Measurements from ENCODE around the gene EEF1AKMT4. TPM values are rescaled to one million over a fixed set of nuclear protein-coding genes. Genes with fewer than 3 reads are reported as not detected.
"Not testable (repeated sequence)": the region's sequence is repeated elsewhere in the genome, so short reads cannot be mapped to it uniquely, and the experiment has no call there.

EEF1AKMT4 gene
- total RNA-seq, 1 experiment from 2014 or later: 11.7 TPM

DNA sequence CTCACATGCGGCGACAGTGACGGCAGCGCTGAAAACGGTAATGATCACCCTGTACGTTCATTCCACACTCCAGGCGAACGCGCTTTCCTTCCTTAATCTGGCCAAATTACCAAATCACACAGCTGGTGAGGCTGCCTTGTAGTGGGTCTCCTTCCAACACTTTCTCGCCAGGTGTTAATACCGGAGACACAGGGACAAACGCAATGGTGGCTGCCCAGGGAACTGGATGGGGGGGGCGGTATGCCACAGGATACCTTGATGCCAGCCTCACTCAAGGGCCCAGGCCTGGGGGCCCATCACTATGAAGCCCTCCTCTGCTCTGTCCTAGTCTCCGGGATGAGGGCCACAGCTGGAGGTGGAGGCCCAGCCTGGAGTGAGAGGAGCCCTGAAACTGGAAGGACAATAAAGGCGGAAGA is 13.3 kb downstream of the EEF1AKMT4 start:
- Histone ChIP-seq H2AFZ (peak overlapping the region; percentile 96; the same call in 1 of the 2 replicates), H3K36me3 (ENCODE audit: low read depth) (no peaks in the 10 kb centered on the region), H3K9me2 (ENCODE audit: insufficient read depth) (no peaks in the 10 kb centered on the region), H3K27me3 (ENCODE audit: insufficient read depth, low read depth) (no peaks in the 10 kb centered on the region), H3K4me3 (peak overlapping the region; percentile 64), H3F3A (ENCODE audit: insufficient read depth, low read depth) (peaks cover 28% of the 10 kb centered on the region; the same call in 1 of the 2 replicates), H3K4me1 (replicated peaks; ENCODE audit: insufficient read depth) (peaks cover 15% of the 10 kb centered on the region; the same call in 1 of the 2 replicates), H3K9me3 (ENCODE audit: insufficient read depth, low read depth) (0 out of 2 replicates have a peak, but pooled peaks cover 3% of the 10 kb centered on the region), H3K4me2 (peak overlapping the region; percentile 94), H3K79me2 (ENCODE audit: low read depth) (peaks cover 7% of the 10 kb centered on the region; the same call in 1 of the 2 replicates), H4K20me1 (ENCODE audit: insufficient read depth) (no peaks in the 10 kb centered on the region), H3K27ac (no peak overlapping the region)
- no peak for TF ChIP-seq EZH2 (IDR thresholded peaks at IDR 0.05; ENCODE audit: low read depth)
- TF ChIP-seq, protein P1, sequence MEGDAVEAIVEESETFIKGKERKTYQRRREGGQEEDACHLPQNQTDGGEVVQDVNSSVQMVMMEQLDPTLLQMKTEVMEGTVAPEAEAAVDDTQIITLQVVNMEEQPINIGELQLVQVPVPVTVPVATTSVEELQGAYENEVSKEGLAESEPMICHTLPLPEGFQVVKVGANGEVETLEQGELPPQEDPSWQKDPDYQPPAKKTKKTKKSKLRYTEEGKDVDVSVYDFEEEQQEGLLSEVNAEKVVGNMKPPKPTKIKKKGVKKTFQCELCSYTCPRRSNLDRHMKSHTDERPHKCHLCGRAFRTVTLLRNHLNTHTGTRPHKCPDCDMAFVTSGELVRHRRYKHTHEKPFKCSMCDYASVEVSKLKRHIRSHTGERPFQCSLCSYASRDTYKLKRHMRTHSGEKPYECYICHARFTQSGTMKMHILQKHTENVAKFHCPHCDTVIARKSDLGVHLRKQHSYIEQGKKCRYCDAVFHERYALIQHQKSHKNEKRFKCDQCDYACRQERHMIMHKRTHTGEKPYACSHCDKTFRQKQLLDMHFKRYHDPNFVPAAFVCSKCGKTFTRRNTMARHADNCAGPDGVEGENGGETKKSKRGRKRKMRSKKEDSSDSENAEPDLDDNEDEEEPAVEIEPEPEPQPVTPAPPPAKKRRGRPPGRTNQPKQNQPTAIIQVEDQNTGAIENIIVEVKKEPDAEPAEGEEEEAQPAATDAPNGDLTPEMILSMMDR (conservative IDR thresholded peaks at IDR 0.05): no peak
- intact Hi-C loops (cut with micrococcal nuclease; ENCODE audit: unreplicated experiment): no loop called here
- DNase-seq: no peak
- no TSS peak for BruUV-seq (replicated peaks)
- POLR2A ChIA-PET (ENCODE audit: unreplicated experiment): interaction anchor here (0.6 to 0.7 kb wide), 2 partner anchors 13 to 17 kb away, joined by 13 to 22 read pairs; no protein-coding TSS in a partner anchor
- CTCF ChIA-PET: interaction anchor here (0.6 to 0.7 kb wide), 3 partner anchors 11 to 135 kb away, joined by 3 to 6 read pairs (median 6); no protein-coding TSS in a partner anchor

DNA sequence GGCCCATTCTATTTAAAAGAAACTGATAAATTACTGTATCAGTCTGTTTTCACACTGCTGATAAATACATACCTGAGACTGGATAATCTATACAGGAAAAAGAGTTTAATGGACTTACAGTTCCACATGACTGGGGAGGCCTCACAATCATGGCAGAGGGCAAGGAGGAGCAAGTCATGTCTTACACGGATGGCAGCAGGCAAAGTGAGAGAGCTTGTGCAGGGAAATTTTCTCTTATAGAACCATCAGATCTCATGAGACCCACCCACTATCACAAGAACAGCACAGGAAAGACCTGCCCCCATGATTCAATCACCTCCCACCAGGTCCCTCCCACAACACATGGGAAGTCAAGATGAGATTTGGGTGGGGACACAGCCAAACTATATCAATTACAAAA is 17.8 kb downstream of the EEF1AKMT4 start:
- H2AFZ ChIP-seq; DNase-seq; H4K20me1 ChIP-seq (ENCODE audit: insufficient read depth); H3K79me2 ChIP-seq (ENCODE audit: low read depth); BruUV-seq (replicated peaks); H3K4me3 ChIP-seq; H3K27me3 ChIP-seq (ENCODE audit: insufficient read depth, low read depth); H3K4me1 ChIP-seq (replicated peaks; ENCODE audit: insufficient read depth); H3K36me3 ChIP-seq (ENCODE audit: low read depth); H3K4me2 ChIP-seq; H3K9me2 ChIP-seq (ENCODE audit: insufficient read depth); intact Hi-C loops (cut with micrococcal nuclease; ENCODE audit: unreplicated experiment); H3K9me3 ChIP-seq (ENCODE audit: insufficient read depth, low read depth); CTCF ChIA-PET; H3K27ac ChIP-seq: not testable (repeated sequence)
- H3F3A ChIP-seq (ENCODE audit: insufficient read depth, low read depth): peaks cover 12% of the 10 kb centered on the region; the same call in 1 of the 2 replicates
- POLR2A ChIA-PET (ENCODE audit: unreplicated experiment): interaction anchor here (0.7 kb wide), 1 partner anchor 1546 kb away, joined by 6 read pairs; no protein-coding TSS in a partner anchor

DNA sequence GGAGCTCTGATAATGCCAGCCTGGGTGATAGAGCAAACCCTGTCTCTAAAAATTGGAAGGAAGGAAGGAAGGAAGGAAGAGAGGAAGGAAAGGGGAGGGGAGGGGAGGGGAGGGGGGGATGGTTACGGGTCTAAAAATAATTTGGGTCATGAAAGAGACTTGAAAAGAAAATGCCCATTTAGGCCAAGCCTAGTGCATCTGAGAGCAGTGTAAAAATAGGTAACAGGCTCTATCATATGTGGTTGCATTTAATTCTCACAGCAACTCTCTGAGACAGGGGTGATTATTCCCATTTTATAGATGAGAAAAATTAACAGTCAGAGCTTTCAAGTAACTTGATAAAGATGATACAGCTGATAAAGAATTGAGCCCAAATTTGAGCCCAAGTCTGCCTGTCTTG is 22.8 kb downstream of the EEF1AKMT4 start:
- no peak overlapping the region for H3K4me3 ChIP-seq
- H2AFZ ChIP-seq: no peak overlapping the region
- H3K79me2 ChIP-seq (ENCODE audit: low read depth): no peaks in the 10 kb centered on the region
- peaks cover 3% of the 10 kb centered on the region; the same call in 1 of the 2 replicates for H3F3A ChIP-seq (ENCODE audit: insufficient read depth, low read depth)
- no peak overlapping the region for H3K4me2 ChIP-seq
- ChIA-PET CTCF (interaction anchor here (0.6 kb wide), 1 partner anchor 1364 kb away, joined by 3 read pairs; no protein-coding TSS in a partner anchor), POLR2A (ENCODE audit: unreplicated experiment) (no interaction called here)
- H3K27ac ChIP-seq: no peak overlapping the region
- TF ChIP-seq, protein P1 (conservative IDR thresholded peaks at IDR 0.05): no peak
- TF ChIP-seq EZH2 (IDR thresholded peaks at IDR 0.05; ENCODE audit: low read depth): no peak
- no peaks in the 10 kb centered on the region for H3K36me3 ChIP-seq (ENCODE audit: low read depth)
- BruUV-seq (replicated peaks): no TSS peak
- H4K20me1 ChIP-seq (ENCODE audit: insufficient read depth): no peaks in the 10 kb centered on the region
- intact Hi-C loops (cut with micrococcal nuclease; ENCODE audit: unreplicated experiment): no loop called here
- no peaks in the 10 kb centered on the region for H3K9me2 ChIP-seq (ENCODE audit: insufficient read depth)
- no peak for DNase-seq
- H3K27me3 ChIP-seq (ENCODE audit: insufficient read depth, low read depth): peaks cover 14% of the 10 kb centered on the region
- H3K4me1 ChIP-seq (replicated peaks; ENCODE audit: insufficient read depth): no peaks in the 10 kb centered on the region
- H3K9me3 ChIP-seq (ENCODE audit: insufficient read depth, low read depth): 0 out of 2 replicates have a peak, but pooled peaks cover 4% of the 10 kb centered on the region

DNA sequence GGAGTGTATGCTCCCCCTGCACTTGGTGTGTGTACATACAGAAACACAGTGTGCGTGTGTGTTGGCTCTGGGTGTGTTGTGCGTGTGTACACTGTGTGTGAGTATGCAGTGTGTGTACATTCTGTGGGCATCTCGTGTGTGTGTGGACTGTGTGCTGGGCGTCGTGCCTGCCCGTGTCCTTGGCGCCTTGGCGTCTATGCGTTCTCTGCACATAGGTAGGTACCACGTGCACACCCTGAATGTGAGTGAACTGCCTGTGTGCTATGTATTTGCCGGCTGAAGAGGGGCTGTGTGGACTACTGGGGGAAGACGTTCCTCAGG is 25.9 kb downstream of the EEF1AKMT4 start:
- H3K9me3 ChIP-seq (ENCODE audit: insufficient read depth, low read depth): no peaks in the 10 kb centered on the region
- DNase-seq: no peak
- no peaks in the 10 kb centered on the region for H4K20me1 ChIP-seq (ENCODE audit: insufficient read depth)
- ChIA-PET CTCF (no interaction called here), POLR2A (ENCODE audit: unreplicated experiment) (no interaction called here)
- H3K9me2 ChIP-seq (ENCODE audit: insufficient read depth): no peaks in the 10 kb centered on the region
- H3K36me3 ChIP-seq (ENCODE audit: low read depth): no peaks in the 10 kb centered on the region
- no peaks in the 10 kb centered on the region for H3K79me2 ChIP-seq (ENCODE audit: low read depth)
- H3K4me2 ChIP-seq: no peak overlapping the region
- no peaks in the 10 kb centered on the region; the same call in 1 of the 2 replicates for H3F3A ChIP-seq (ENCODE audit: insufficient read depth, low read depth)
- H3K27ac ChIP-seq: no peak overlapping the region
- TF ChIP-seq, protein P1 (conservative IDR thresholded peaks at IDR 0.05): no peak
- no peak for TF ChIP-seq EZH2 (IDR thresholded peaks at IDR 0.05; ENCODE audit: low read depth)
- no peak overlapping the region for H2AFZ ChIP-seq
- H3K4me3 ChIP-seq: no peak overlapping the region
- H3K4me1 ChIP-seq (replicated peaks; ENCODE audit: insufficient read depth): no peaks in the 10 kb centered on the region
- BruUV-seq (replicated peaks): no TSS peak
- peaks cover 42% of the 10 kb centered on the region for H3K27me3 ChIP-seq (ENCODE audit: insufficient read depth, low read depth)
- intact Hi-C loops (cut with micrococcal nuclease; ENCODE audit: unreplicated experiment): no loop called here

Measured in PC-9 (cell line).